GM21786 (cell line): Measurements from ENCODE around the gene MCF2L2.
"Not testable (repeated sequence)": the region's sequence is repeated elsewhere in the genome, so short reads cannot be mapped to it uniquely, and the experiment has no call there.

Source experiments
- ATAC-seq: cut with Tn5 transposase; IDR thresholded peaks from one replicate; pipeline ENCODE4 v1.9.1; 2021; ENCODE audit not compliant: unreplicated experiment

MCF2L2 gene

GRCh38 chr3:183372911-183373310 is 55.5 kb downstream of the MCF2L2 start:
- ATAC-seq: no peak

- not testable (repeated sequence) for ATAC-seq
These were observed 56.8 kb downstream of the MCF2L2 start for GRCh38 chr3:183371600-183371968.

GRCh38 chr3:183370391-183370790 is 58.0 kb downstream of the MCF2L2 start:
- no peak for ATAC-seq

GRCh38 chr3:183369627-183370026 is 58.8 kb downstream of the MCF2L2 start:
- ATAC-seq: no peak

GRCh38 chr3:183369117-183369516 is 59.3 kb downstream of the MCF2L2 start:
- no peak for ATAC-seq

- ATAC-seq: no peak
These were observed 67.3 kb downstream of the MCF2L2 start for GRCh38 chr3:183360971-183361624.

GRCh38 chr3:183359036-183359435 is 69.4 kb downstream of the MCF2L2 start:
- ATAC-seq: no peak

- no peak for ATAC-seq
These were observed 70.8 kb downstream of the MCF2L2 start for GRCh38 chr3:183357564-183358079.

GRCh38 chr3:183356920-183357319 is 71.5 kb downstream of the MCF2L2 start:
- ATAC-seq: no peak

- ATAC-seq: no peak
These were observed 73.5 kb downstream of the MCF2L2 start for GRCh38 chr3:183354874-183355273.

- no peak for ATAC-seq
These were observed 74.0 kb downstream of the MCF2L2 start for GRCh38 chr3:183354325-183354831.

GRCh38 chr3:183353421-183353820 is 75.0 kb downstream of the MCF2L2 start:
- no peak for ATAC-seq

GRCh38 chr3:183350164-183350563 is 78.3 kb downstream of the MCF2L2 start:
- ATAC-seq: no peak

GRCh38 chr3:183349421-183350157 is 78.8 kb downstream of the MCF2L2 start:
- ATAC-seq: no peak

- no peak for ATAC-seq
These were observed 85.6 kb downstream of the MCF2L2 start for GRCh38 chr3:183342824-183343223.

GRCh38 chr3:183341545-183342288 is 86.7 kb downstream of the MCF2L2 start:
- no peak for ATAC-seq

- no peak for ATAC-seq
These were observed 88.2 kb downstream of the MCF2L2 start for GRCh38 chr3:183340222-183340621.

- no peak for ATAC-seq
These were observed 88.8 kb downstream of the MCF2L2 start for GRCh38 chr3:183339461-183340086.

GRCh38 chr3:183338520-183338919 is 89.9 kb downstream of the MCF2L2 start:
- ATAC-seq: no peak

- ATAC-seq: no peak
These were observed 95.9 kb downstream of the MCF2L2 start for GRCh38 chr3:183332487-183332886.

- no peak for ATAC-seq
These were observed 96.9 kb downstream of the MCF2L2 start for GRCh38 chr3:183331498-183331897.
